ENCODE results near the gene SAP25. TPM values are rescaled to one million over a fixed set of nuclear protein-coding genes. Genes with fewer than 3 reads are reported as not detected.

SAP25 gene
- total and polyA plus RNA-seq, 2 of the 4 experiments (the other 2 are of a cell fraction) = 1.8 TPM; not detected in 1

DNA sequence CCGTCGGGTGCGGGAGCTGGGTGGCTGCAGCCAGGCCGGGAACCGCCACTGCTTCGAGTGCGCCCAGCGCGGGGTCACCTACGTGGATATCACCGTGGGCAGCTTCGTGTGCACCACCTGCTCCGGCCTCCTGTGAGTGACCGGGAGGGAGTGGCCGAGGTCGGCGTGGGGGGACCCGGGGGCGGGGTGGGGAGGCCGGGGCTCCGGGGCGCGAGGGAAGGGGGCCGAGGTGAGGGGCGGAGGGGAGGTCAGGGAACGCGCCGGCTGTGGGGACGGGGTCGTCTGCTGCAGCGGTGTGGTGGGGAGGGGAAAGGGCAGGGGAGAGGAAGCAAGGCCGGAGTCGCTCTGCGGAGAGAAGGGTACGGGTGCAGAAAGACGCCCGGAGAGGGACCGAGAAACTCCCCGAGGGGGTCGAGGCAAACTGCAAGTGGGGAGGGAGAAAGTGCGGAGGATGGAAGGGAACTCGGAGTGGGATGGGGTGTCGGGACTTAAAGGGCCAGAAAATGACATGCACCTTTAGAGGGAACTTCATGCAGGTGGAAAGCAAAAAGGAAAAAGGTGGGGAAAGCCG lies 34.2 kb downstream of the SAP25 start:
- no peak overlapping the region for H3K18ac ChIP-seq (ENCODE audit: low read depth, low read length)
- ATAC-seq (ENCODE audit: low read depth) = no peak
- H3K27me3 ChIP-seq (ENCODE audit: control insufficient read depth, insufficient read depth, low read length) = no peaks in the 10 kb centered on the region
- no peak overlapping the region for H2BK15ac ChIP-seq (ENCODE audit: low read depth, low read length)
- H3K27ac ChIP-seq (ENCODE audit: insufficient read depth, low read length) = no peak overlapping the region; the same call in 1 of the 2 replicates
- H3K14ac ChIP-seq (replicated peaks; ENCODE audit: low read depth, low read length) = no peak overlapping the region
- POLR2A ChIA-PET (ENCODE audit: unreplicated experiment) = no interaction called here
- no peak overlapping the region for H2BK120ac ChIP-seq (ENCODE audit: low read depth, low read length)
- H3K4me2 ChIP-seq (ENCODE audit: low read depth, low read length) = peak overlapping the region; percentile 98
- DNase-seq = no peak
- peak overlapping the region; percentile 71; the same call in 1 of the 2 replicates for H3K23ac ChIP-seq (ENCODE audit: low read depth, low read length)
- no TSS peak for BruUV-seq (replicated peaks)
- no peaks in the 10 kb centered on the region for H3K9me3 ChIP-seq (ENCODE audit: control insufficient read depth, insufficient read depth, low read length)
- no peaks in the 10 kb centered on the region for H3K36me3 ChIP-seq (ENCODE audit: control insufficient read depth, insufficient read depth, low read length)
- H4K5ac ChIP-seq (ENCODE audit: low read depth, low read length) = no peak overlapping the region
- H4K8ac ChIP-seq (ENCODE audit: low read depth in 2 of 2, low read length in 2 of 2) = no peak overlapping the region
- no peak overlapping the region for H3K4ac ChIP-seq (ENCODE audit: low read depth, low read length)
- in situ Hi-C loops (cut with MboI; ENCODE audit: low sequenced_read_pairs) = loop anchor here (5.0 kb wide), 1 partner anchor 57 kb away; the partner anchor contains the start of gene NYAP1
- no peak overlapping the region for H4K91ac ChIP-seq (ENCODE audit: insufficient read depth, low read depth, low read length)
- CTCF ChIA-PET = interaction anchor here (1.0 to 1.1 kb wide), 2 partner anchors 31 to 57 kb away, joined by 3 read pairs; no protein-coding TSS in a partner anchor
- H2BK20ac ChIP-seq (ENCODE audit: low read depth, low read length) = no peak overlapping the region
- dilution Hi-C loops (cut with HindIII; ENCODE audit: low sequenced_read_pairs, unreplicated experiment) = no loop called here
- no peaks in the 10 kb centered on the region for H3K9me1 ChIP-seq (ENCODE audit: insufficient read depth, low read length)
- peak overlapping the region; percentile 92 for H2AFZ ChIP-seq (replicated peaks; ENCODE audit: low read length, poor library complexity)
- H2AK5ac ChIP-seq (ENCODE audit: low read depth, low read length) = no peak overlapping the region
- H3K79me1 ChIP-seq (ENCODE audit: low read depth in 1 of 2, low read length in 2 of 2) = peaks cover 16 to 17% of the 10 kb centered on the region in 2 experiments
- H3K9ac ChIP-seq (ENCODE audit: low read depth, low read length) = peak overlapping the region; percentile 24
- H3K4me3 ChIP-seq (ENCODE audit: insufficient read depth, low read depth, low read length) = peak overlapping the region; percentile 61
- no peak overlapping the region for H3K56ac ChIP-seq (ENCODE audit: extremely low read depth, insufficient read depth, low read length)
- peak overlapping the region; percentile 70 for H2AK9ac ChIP-seq (replicated peaks; ENCODE audit: low read depth, low read length, poor library complexity)
- H2BK5ac ChIP-seq (ENCODE audit: low read depth, low read length, poor library complexity, severe bottlenecking) = no peak overlapping the region
- 1% methylated on average over 29 of the region's 44 CpGs; no CpG with 5 or more reads in 1 of the 2 experiments for WGBS, 2 experiments (ENCODE audit: extremely low coverage in 2 of 2, insufficient read length in 1 of 2)
- no peaks in the 10 kb centered on the region for H4K20me1 ChIP-seq (ENCODE audit: insufficient read depth, low read length)
- TF ChIP-seq RFX5 (IDR thresholded peaks at IDR 0.05; ENCODE audit: low read depth, low read length) (no peak), RCOR1 (IDR thresholded peaks at IDR 0.05; ENCODE audit: insufficient replicate concordance, low read length) (no peak), CTCF (conservative IDR thresholded peaks at IDR 0.05; ENCODE audit: low read depth, low read length) (no peak), MXI1 (IDR thresholded peaks at IDR 0.05; ENCODE audit: borderline replicate concordance, low read depth, low read length) (no peak), FOS (IDR thresholded peaks at IDR 0.05; ENCODE audit: low read depth, low read length) (no peak), BHLHE40 (IDR thresholded peaks at IDR 0.05; ENCODE audit: low read depth, low read length) (no peak)
- TF ChIP-seq, protein P1, sequence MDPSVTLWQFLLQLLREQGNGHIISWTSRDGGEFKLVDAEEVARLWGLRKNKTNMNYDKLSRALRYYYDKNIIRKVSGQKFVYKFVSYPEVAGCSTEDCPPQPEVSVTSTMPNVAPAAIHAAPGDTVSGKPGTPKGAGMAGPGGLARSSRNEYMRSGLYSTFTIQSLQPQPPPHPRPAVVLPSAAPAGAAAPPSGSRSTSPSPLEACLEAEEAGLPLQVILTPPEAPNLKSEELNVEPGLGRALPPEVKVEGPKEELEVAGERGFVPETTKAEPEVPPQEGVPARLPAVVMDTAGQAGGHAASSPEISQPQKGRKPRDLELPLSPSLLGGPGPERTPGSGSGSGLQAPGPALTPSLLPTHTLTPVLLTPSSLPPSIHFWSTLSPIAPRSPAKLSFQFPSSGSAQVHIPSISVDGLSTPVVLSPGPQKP (IDR thresholded peaks at IDR 0.05; ENCODE audit: borderline replicate concordance, low read depth, low read length) = no peak
- H3K4me1 ChIP-seq (ENCODE audit: control insufficient read depth, insufficient read depth, low read length) = peaks cover 3% of the 10 kb centered on the region
- intact Hi-C loops (cut with micrococcal nuclease) = no loop called here
